Calu3 (cell line): Measurements from ENCODE around the gene EXD1. TPM values are rescaled to one million over a fixed set of nuclear protein-coding genes. Genes with fewer than 3 reads are reported as not detected.
"Not testable (repeated sequence)": the region's sequence is repeated elsewhere in the genome, so short reads cannot be mapped to it uniquely, and the experiment has no call there.

ENCODE experiments used
- BruUV-seq: library from RNA; stranded (reverse); fragments of 400-500 nt; replicated peaks from 2 replicates; lab custom pipeline; 2021; lab: Mats Ljungman, UMichigan
- CTCF ChIA-PET: fragments of 300-600 bp; sonication (Branson Sonifier 250); formaldehyde crosslinking; loops from one replicate; lab custom pipeline; 2022; ENCODE audit warnings: antibody characterized with exemption; lab: Charles Lee
- DNase-seq: peaks from one replicate; pipeline ENCODE4 v3.0.0; 2022
- H3K27ac Mint-ChIP-seq: one replicate; pipeline ENCODE4 v1.8.0; 2022; ENCODE audit warnings: mixed read lengths; ENCODE audit not compliant: unreplicated experiment
- H3K27me3 Mint-ChIP-seq: one replicate; pipeline ENCODE4 v1.8.0; 2022; ENCODE audit warnings: mixed read lengths; ENCODE audit not compliant: unreplicated experiment
- H3K36me3 Mint-ChIP-seq: one replicate; pipeline ENCODE4 v1.8.0; 2022; ENCODE audit warnings: mild to moderate bottlenecking, moderate library complexity, mixed read lengths; ENCODE audit not compliant: insufficient read depth, unreplicated experiment
- H3K4me1 Mint-ChIP-seq: one replicate; pipeline ENCODE4 v1.8.0; 2022; ENCODE audit warnings: mild to moderate bottlenecking, low read depth, mixed read lengths; ENCODE audit not compliant: unreplicated experiment
- H3K4me3 Mint-ChIP-seq: one replicate; pipeline ENCODE4 v1.8.0; 2022; ENCODE audit warnings: mild to moderate bottlenecking, low read depth, moderate library complexity, mixed read lengths; ENCODE audit not compliant: unreplicated experiment
- H3K9me3 Mint-ChIP-seq: one replicate; pipeline ENCODE4 v1.8.0; 2022; ENCODE audit warnings: low read depth, mixed read lengths; ENCODE audit not compliant: unreplicated experiment
- intact Hi-C: fragments of 100-400 bp; cut with micrococcal nuclease; formaldehyde crosslinking; loops from one replicate; pipeline ENCODE4 v1.10.0; 2022; ENCODE audit not compliant: unreplicated experiment
- total RNA-seq: library from RNA; stranded (reverse); gene quantifications from 2 replicates; pipeline ENCODE4 v1.2.3, GENCODE V29; 2022
- TF ChIP-seq, protein P1 (sequence below): fragments of 200-600 bp; IDR thresholded peaks from one replicate; pipeline ENCODE4 v1.8.0; 2022; ENCODE audit warnings: antibody characterized with exemption; ENCODE audit not compliant: unreplicated experiment

EXD1 gene
- total RNA-seq, 1 experiment from 2014 or later = not detected

DNA sequence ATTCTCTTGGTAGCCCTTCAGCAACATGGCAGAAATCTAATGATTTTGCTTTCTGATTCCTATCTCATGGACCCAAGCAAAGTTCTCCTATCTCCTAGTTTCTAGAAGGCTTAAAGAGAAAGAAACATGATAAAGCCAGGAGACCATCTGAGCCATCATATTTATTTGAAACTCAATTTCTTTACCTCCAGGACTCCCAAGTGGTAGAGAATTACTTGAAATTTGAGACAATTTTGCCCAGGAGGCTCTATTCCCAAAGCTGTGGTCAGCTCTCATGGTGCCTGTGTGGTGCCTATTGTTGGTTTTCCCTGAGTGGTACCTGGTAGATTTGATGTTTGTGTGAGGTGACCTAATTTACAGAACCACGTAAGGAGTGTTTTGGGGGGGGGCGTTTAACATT, 39.3 kb upstream of the EXD1 start:
- Mint-ChIP-seq H3K9me3 (no peaks in the 10 kb centered on the region), H3K27me3 (no peaks in the 10 kb centered on the region), H3K36me3 (peaks cover 33% of the 10 kb centered on the region), H3K4me1 (no peaks in the 10 kb centered on the region), H3K4me3 (no peak overlapping the region), H3K27ac (no peak overlapping the region)
- CTCF ChIA-PET = interaction anchor here (0.5 kb wide), 1 partner anchor 23 kb away, joined by 4 read pairs; no protein-coding TSS in a partner anchor
- BruUV-seq = no TSS peak
- TF ChIP-seq, protein P1, sequence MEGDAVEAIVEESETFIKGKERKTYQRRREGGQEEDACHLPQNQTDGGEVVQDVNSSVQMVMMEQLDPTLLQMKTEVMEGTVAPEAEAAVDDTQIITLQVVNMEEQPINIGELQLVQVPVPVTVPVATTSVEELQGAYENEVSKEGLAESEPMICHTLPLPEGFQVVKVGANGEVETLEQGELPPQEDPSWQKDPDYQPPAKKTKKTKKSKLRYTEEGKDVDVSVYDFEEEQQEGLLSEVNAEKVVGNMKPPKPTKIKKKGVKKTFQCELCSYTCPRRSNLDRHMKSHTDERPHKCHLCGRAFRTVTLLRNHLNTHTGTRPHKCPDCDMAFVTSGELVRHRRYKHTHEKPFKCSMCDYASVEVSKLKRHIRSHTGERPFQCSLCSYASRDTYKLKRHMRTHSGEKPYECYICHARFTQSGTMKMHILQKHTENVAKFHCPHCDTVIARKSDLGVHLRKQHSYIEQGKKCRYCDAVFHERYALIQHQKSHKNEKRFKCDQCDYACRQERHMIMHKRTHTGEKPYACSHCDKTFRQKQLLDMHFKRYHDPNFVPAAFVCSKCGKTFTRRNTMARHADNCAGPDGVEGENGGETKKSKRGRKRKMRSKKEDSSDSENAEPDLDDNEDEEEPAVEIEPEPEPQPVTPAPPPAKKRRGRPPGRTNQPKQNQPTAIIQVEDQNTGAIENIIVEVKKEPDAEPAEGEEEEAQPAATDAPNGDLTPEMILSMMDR = no peak
- intact Hi-C loops = no loop called here
- no peak for DNase-seq

DNA sequence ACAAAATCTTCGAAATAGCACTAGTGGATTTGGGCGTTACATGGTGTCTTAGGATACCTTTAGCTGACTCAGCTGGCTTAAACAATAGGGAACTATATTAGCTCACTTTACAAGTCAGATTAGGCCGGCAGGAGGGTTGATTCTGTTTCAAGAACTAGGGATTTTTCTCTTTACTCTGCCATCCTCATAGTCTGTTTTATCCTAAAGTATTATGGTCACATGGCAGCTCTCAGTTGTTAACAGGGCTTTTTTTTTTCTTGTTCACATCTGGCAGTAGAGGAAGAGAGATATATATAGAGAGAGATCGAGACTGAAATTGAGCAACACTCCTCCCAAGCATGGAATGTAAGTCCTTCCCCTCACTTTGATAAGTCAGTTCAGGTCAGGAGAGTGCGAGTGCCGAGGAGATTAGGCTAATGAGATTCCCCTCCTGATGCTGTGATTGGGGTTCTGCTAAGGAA, 33.4 kb upstream of the EXD1 start:
- Mint-ChIP-seq H3K27ac (no peak overlapping the region), H3K36me3 (peaks cover 15% of the 10 kb centered on the region), H3K27me3 (no peaks in the 10 kb centered on the region), H3K4me3 (no peak overlapping the region), H3K4me1 (peaks cover 5% of the 10 kb centered on the region), H3K9me3 (no peaks in the 10 kb centered on the region)
- TF ChIP-seq, protein P1 = no peak
- BruUV-seq = no TSS peak
- intact Hi-C loops = no loop called here
- CTCF ChIA-PET = interaction anchor here (0.6 kb wide), 1 partner anchor 59 kb away, joined by 5 read pairs; no protein-coding TSS in a partner anchor
- DNase-seq = no peak

DNA sequence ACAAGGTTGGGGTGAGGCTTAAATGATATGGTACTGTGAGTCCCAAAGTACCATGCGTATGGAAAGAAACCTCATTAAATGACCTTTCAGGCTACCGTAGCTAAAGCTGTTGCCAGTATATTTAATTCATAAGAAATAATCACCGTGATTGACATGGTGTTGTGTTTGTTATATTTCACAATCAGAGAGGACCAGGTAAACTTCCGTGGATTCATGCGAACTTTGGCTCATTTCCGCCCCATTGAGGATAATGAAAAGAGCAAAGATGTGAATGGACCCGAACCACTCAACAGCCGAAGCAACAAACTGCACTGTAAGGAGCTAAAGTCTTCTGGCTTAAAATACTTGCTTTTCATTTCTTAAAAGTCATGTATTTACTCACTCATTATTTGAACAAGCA, 32.0 kb upstream of the EXD1 start:
- DNase-seq = no peak
- BruUV-seq = no TSS peak
- intact Hi-C loops = no loop called here
- Mint-ChIP-seq H3K27me3 (no peaks in the 10 kb centered on the region), H3K9me3 (no peaks in the 10 kb centered on the region), H3K27ac (no peak overlapping the region), H3K4me3 (no peak overlapping the region), H3K36me3 (peaks cover 5% of the 10 kb centered on the region), H3K4me1 (peaks cover 18% of the 10 kb centered on the region)
- CTCF ChIA-PET = no interaction called here
- TF ChIP-seq, protein P1 = no peak

DNA sequence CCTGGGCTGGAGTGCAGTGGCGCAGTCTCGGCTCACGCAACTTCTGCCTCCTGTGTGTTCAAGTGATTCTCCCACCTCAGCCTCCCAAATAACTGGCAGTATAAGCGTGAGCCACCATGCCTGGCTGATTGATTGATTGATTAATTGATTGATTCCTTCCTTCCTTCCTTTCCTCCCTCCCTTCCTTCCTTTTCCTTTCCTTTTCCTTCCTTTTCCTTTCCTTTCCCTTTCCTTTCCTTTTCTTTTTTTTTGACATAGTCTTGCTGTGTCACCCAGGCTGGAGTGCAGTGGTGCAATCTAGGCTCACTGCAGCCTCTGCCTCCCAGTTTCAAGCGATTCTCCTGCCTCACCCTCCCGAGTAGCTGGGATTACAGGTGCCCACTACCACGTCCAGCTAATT, 30.4 kb upstream of the EXD1 start:
- H3K4me1 Mint-ChIP-seq = peaks cover 18% of the 10 kb centered on the region
- H3K27ac Mint-ChIP-seq, intact Hi-C loops, H3K9me3 Mint-ChIP-seq, H3K27me3 Mint-ChIP-seq, DNase-seq, BruUV-seq, H3K36me3 Mint-ChIP-seq, H3K4me3 Mint-ChIP-seq: not testable (repeated sequence)
- CTCF ChIA-PET = interaction anchor here (0.7 kb wide), 1 partner anchor 1263 kb away, joined by 5 read pairs; no protein-coding TSS in a partner anchor

DNA sequence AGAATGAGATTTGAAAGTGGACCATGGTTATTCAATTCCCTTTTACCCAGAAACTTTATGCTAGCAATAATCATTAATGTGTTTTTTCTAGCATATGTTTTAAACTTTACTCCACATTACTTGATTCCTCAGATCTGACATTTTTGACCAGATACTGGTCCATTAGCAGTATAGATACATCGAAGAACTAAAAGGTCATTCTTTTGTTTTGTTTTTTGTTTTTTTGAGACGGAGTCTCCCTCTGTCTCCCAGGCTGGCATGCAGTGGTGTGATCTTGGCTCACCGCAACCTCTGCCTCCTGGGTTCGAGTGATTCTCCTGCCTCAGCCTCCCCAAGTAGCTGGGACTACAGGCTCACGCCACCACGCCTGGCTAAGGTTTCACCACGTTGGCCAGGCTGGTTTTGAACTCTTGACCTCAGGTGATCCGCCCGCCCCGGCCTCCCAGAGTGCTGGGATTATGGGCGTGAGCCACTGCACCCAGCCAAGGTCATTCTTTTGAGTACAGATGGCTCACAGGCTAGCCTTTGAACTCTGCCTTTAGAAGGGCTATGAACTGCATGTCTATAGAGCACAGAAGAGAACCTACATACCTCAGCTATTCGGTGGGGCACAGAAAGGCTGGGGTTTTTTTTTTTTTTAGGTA, 29.1 kb upstream of the EXD1 start:
- BruUV-seq = TSS peak; percentile 74
- no peak overlapping the region for H3K27ac Mint-ChIP-seq
- H3K9me3 Mint-ChIP-seq = no peaks in the 10 kb centered on the region
- no peak overlapping the region for H3K4me3 Mint-ChIP-seq
- peaks cover 18% of the 10 kb centered on the region for H3K4me1 Mint-ChIP-seq
- CTCF ChIA-PET = interaction anchor here (0.6 to 1.5 kb wide), 3 partner anchors 10 to 483 kb away, joined by 4 to 14 read pairs (median 4); no protein-coding TSS in a partner anchor
- TF ChIP-seq, protein P1 = no peak
- no peak for DNase-seq
- H3K27me3 Mint-ChIP-seq = no peaks in the 10 kb centered on the region
- H3K36me3 Mint-ChIP-seq = no peaks in the 10 kb centered on the region
- intact Hi-C loops = loop anchor here (10.0 kb wide), 1 partner anchor 75 kb away; the partner anchor contains the start of genes NUSAP1 and OIP5
